GM12865 (cell line): ENCODE data around the gene PYGB.

Source experiments
- DNase-seq: peaks from one replicate; pipeline ENCODE4 v3.0.0; 2010; ENCODE audit warnings: low read depth
- H3K4me3 ChIP-seq: 2 replicates; pipeline ENCODE4 v1.5.1; 2011; ENCODE audit warnings: mild to moderate bottlenecking, low read depth, low read length, control low read depth
- TF ChIP-seq, protein P1 (sequence below): IDR thresholded peaks from 2 replicates; pipeline ENCODE4 v1.5.1; 2011; ENCODE audit warnings: low read length, control low read depth, low read depth, inconsistent platforms; ENCODE audit not compliant: insufficient read depth; ENCODE audit errors: missing control alignments

Gene PYGB

DNA sequence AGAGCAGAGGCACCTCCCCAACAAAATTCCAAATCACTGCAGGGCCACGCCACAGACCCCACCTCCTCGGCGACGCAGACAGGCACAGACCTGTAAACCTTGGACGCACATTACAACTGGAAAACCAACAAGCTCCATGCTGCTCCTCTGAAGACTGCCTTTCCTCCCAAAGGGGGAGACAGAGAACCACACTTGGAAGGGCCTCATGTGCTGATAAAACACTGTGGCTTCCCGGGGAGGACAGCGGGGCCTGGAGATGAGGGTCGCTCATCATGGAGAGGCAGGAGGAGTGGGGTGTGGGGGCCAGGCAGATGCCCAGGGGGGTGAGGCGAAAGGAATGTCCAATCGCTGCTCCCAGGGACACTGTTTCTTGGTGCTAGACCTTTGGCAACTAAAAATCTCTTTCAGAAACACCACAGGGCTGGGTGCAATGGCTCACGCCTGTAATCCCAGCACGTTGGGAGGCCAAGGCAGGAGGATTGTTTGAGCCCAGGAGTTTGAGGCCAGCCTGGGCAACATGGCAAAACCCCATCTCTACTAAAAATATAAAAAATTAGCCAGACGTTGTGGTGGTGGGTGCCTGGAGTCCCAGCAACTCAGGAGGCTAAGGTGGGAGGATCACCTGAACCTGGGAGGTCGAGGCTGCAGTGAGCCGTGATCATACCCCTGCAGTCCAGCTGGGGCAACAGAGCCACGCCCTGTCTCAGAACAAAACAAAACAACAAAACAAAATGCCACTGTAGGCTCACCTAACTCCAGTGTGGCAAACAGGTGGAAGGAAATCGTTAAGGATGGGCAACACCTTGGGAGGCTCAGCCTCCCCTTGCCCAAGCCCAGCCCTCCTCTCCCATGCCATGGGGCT, 88.9 kb downstream of the PYGB start:
- no peak for DNase-seq
- TF ChIP-seq, protein P1, sequence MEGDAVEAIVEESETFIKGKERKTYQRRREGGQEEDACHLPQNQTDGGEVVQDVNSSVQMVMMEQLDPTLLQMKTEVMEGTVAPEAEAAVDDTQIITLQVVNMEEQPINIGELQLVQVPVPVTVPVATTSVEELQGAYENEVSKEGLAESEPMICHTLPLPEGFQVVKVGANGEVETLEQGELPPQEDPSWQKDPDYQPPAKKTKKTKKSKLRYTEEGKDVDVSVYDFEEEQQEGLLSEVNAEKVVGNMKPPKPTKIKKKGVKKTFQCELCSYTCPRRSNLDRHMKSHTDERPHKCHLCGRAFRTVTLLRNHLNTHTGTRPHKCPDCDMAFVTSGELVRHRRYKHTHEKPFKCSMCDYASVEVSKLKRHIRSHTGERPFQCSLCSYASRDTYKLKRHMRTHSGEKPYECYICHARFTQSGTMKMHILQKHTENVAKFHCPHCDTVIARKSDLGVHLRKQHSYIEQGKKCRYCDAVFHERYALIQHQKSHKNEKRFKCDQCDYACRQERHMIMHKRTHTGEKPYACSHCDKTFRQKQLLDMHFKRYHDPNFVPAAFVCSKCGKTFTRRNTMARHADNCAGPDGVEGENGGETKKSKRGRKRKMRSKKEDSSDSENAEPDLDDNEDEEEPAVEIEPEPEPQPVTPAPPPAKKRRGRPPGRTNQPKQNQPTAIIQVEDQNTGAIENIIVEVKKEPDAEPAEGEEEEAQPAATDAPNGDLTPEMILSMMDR = no peak

DNA sequence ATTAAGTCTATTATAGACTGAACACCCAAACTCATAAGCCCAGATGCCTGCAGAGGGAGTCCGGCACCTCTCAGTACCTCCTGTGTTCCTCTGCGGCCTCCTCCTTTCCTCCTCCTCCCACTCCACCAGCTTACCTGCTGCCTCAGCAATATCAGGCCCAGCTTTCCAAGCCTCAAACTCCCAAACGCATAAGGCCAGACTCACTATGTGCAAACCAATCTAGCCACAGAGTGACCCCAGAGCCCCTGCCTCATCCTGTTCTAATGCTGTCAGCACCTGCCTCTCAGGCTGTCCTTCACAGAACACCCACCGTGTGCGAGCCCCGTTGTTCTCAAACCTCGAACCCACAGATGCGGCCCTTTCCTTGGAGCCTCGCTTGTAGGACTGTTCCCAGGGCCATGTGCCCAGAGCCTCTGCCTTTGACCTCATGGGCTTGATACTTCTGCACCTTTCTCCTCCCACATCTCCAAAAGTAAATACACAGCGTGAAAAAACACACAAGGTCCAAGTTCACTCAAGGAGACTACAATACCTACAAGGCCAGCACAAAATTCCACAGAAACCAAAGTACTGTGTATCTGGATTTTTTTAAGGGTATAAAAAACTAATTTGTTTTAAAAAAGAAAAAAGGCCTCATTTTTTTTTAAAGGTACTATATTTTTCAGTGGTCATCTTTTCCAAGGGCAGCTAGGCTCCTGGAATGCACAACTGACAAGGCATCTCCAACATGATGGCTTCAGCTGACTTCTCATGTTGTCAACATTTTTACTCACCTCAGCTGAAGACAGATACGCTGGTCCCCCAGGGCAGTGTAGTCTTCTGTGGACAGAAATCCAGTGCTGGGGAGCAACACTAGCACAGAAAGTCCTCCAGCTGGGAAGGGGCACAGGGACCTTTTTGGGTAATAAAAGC, 90.5 kb downstream of the PYGB start:
- TF ChIP-seq, protein P1 = no peak
- no peak for DNase-seq
- H3K4me3 ChIP-seq = no peak overlapping the region

More for the DNA sequence above, 88.9 kb downstream of the PYGB start:
- H3K4me3 ChIP-seq = no peak overlapping the region

DNA sequence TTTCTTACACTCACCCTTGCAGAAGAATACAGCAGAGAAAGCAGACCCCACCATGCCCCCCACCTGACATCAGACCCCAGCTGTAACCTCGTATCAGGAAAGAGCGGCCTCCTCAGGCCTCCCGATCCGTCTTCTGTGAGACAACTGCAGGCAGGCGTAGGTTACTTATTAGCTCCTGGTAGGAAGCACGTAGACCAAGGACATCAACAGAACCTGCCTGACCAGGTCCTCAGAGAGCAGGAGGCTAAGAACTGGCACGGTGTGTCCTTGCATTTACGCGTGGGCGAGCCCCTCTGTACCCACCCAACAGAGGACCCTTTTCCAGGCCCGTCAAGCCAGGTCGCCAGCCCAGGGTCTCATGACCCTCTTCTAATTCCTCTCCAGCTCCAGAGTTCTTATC, 91.7 kb downstream of the PYGB start:
- DNase-seq = no peak
- no peak overlapping the region for H3K4me3 ChIP-seq
- TF ChIP-seq, protein P1 = no peak

DNA sequence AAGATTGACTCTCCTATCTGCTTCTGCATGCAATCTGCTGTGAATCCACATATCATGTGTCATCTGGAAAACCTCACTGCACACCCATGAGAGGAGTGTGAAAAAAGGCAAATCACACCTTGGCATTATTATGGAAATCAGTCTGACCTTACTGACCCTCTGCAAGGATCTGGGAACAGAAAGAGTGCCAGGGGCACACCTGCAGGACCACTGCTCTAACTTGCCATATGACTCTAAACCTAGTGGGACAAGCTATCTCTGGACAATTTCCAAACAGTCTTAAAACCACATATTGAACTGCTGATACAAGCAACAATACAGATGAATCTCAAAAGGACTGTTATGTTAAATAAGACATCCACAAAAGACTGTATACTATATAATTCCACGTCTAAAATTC, 92.5 kb downstream of the PYGB start:
- TF ChIP-seq, protein P1 = no peak
- no peak overlapping the region for H3K4me3 ChIP-seq
- no peak for DNase-seq

DNA sequence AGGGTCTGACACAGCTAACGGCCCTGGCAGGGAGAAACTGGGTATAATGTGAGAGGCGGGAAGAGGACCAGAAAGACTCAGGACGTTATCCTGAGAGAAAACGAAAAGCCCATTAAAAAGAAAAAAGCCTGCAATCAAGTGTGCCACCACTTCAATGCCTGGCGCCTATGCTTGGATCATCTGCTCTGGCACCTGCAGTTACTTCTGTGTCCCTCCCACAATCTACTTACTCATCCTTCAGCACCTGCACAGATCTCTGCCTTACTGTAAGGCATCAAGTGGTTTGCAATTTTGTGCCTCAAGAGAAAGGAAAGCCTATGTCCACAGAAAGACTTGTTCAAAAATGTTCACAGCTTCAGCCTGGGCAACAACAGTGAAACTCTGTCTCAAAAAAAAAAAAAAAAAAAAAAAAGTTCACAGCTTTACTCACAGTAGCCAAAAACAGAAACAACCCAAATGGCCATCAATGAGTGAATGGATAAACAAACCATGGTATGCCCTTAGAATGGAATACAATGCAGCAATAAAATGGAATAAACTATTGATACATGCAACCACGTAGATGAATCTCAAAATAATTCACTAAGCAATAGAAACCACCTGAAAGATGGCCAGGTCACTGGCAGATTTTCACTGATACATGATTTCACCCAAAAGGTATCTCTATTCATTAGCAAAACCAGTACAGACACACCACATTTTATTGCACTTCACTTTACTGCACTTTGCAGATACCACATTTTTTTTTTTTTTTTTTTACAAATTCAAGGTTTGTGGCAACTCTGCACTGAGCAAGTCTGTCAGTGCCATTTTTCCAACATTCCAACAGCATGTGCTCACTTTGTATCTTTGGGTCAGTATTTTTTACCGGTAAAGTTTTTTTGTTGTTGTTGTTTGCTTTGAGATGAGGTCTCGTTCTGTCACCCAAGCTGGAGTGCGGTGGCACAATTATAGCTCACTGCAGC, 94.1 kb downstream of the PYGB start:
- H3K4me3 ChIP-seq = no peak overlapping the region
- TF ChIP-seq, protein P1 = no peak
- DNase-seq = peak; percentile 22

DNA sequence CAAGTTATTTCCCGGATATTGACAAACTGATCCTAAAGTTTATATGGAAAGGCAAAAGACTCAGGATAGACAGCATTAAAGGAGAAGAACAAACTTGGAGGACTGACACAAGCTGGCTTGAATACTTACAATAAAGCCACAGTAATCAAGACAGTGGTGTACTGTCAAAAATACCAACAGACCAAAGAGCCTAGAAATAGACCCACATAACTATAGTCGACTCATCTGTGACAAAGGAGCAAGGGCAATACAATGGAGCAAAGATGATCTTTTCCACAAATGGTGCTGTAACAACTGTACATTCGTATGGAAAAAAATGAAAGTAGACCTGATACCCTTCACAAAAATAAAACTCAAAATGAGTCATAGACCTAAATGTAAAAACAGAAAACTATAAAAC, 96.7 kb downstream of the PYGB start:
- TF ChIP-seq, protein P1 = no peak
- no peak for DNase-seq
- no peak overlapping the region for H3K4me3 ChIP-seq
